Naive thymus-derived CD8-positive, alpha-beta T cell (primary cell): ENCODE measurements around the gene ARID3A. TPM values are rescaled to one million over a fixed set of nuclear protein-coding genes. Genes with fewer than 3 reads are reported as not detected.
A peak's percentile ranks its signal among the peaks of the same experiment; 100 is the strongest.
"Not testable (repeated sequence)": the region's sequence is repeated elsewhere in the genome, so short reads cannot be mapped to it uniquely, and the experiment has no call there.

Experiments
- ATAC-seq, 2 donors: fragments of 150-1000 bp; cut with Tn5 transposase in 1 of 2; sonication (Bioruptor Pico), chemical (Tn5 transposase) in 1 of 2; 1 replicate in 1 of 2; 2 replicates in 1 of 2; pipeline ENCODE4 v1.10.0; 2021; ENCODE audit warnings: mild to moderate bottlenecking in 2 of 2, moderate library complexity in 2 of 2
- POLR2A ChIA-PET: fragments of 350-600 bp; sonication (Branson Sonifier 250); formaldehyde crosslinking; loops from one replicate; lab custom pipeline; 2021; ENCODE audit warnings: antibody characterized with exemption; lab: Charles Lee
- DNase-seq, 10 donors: peaks; one replicate each; pipeline versions ENCODE4 v3.0.0 to v3.0.0-alpha.2; 2020 to 2022
- H3K27ac Mint-ChIP-seq, 10 donors: one replicate each; pipeline ENCODE4 v1.8.0; 2020 to 2022; ENCODE audit warnings: mild to moderate bottlenecking in 10 of 10, mixed read lengths in 10 of 10, moderate library complexity in 4 of 10, inconsistent platforms in 1 of 10
- H3K27me3 Mint-ChIP-seq, 5 donors: one replicate each; pipeline ENCODE4 v1.8.0; 2021 to 2022; ENCODE audit warnings: mixed read lengths in 5 of 5
- H3K36me3 Mint-ChIP-seq, 3 donors: one replicate each; pipeline ENCODE4 v1.8.0; 2020 to 2022; ENCODE audit warnings: mixed read lengths in 3 of 3, mild to moderate bottlenecking in 2 of 3, inconsistent platforms in 1 of 3
- H3K4me1 Mint-ChIP-seq, 4 donors: one replicate each; pipeline ENCODE4 v1.8.0; 2021 to 2022; ENCODE audit warnings: mixed read lengths in 4 of 4
- H3K4me3 Mint-ChIP-seq, 10 donors: one replicate each; pipeline ENCODE4 v1.8.0; 2020 to 2022; ENCODE audit warnings: mild to moderate bottlenecking in 10 of 10, mixed read lengths in 10 of 10, moderate library complexity in 6 of 10, inconsistent platforms in 1 of 10
- H3K9me3 Mint-ChIP-seq, 9 donors: one replicate each; pipeline ENCODE4 v1.8.0; 2020 to 2022; ENCODE audit warnings: mixed read lengths in 9 of 9, mild to moderate bottlenecking in 3 of 9, inconsistent platforms in 1 of 9, moderate library complexity in 1 of 9
- polyA plus RNA-seq, 3 donors: library from polyadenylated mRNA; unstranded; fragments of 300-500 nt; fragmentation: Illumina TruSeq; gene quantifications; one replicate each; pipeline ENCODE4 v1.2.3, GENCODE V29; 2021
- total RNA-seq, 8 experiments: library from RNA in 2 of 8; stranded (reverse) in 2 of 8; gene quantifications; one replicate each; pipeline ENCODE4 v1.2.3 and lab custom pipeline; 2021 to 2026

The ARID3A gene
- total and polyA plus RNA-seq, 5 experiments from 2014 or later = 0.09 to 5.0 (median 0.58) TPM

GRCh38 chr19:1016647-1017114 is 90.8 kb downstream of the ARID3A start:
- no peak for ATAC-seq
- POLR2A ChIA-PET = interaction anchor here (0.7 to 22.1 kb wide), 7 partner anchors 11 to 61 kb away, joined by 3 to 1566 read pairs (median 11); partner anchors contain the start of genes ARHGAP45, CNN2 and WDR18
- Mint-ChIP-seq H3K9me3 (no peaks in the 10 kb centered on the region), H3K27me3 (peaks cover 0 to 6% (median 0%) of the 10 kb centered on the region in 5 donors), H3K36me3 (peaks cover 0 to 11% (median 0%) of the 10 kb centered on the region in 3 donors), H3K4me3 (peak overlapping the region in 9 of 10 donors; percentile 9 to 94 (median 62)), H3K27ac (peak overlapping the region in 5 of 10 donors; percentile 25 to 72 (median 66)), H3K4me1 (peaks cover 20 to 51% (median 47%) of the 10 kb centered on the region in 4 donors)
- no peak for DNase-seq

GRCh38 chr19:1017115-1017905 is 91.5 kb downstream of the ARID3A start:
- no peak for ATAC-seq
- Mint-ChIP-seq H3K27me3 (peaks cover 0 to 6% (median 0%) of the 10 kb centered on the region in 5 donors), H3K4me3 (peak overlapping the region; percentile 22 to 94 (median 60)), H3K4me1 (peaks cover 20 to 55% (median 49%) of the 10 kb centered on the region in 4 donors), H3K36me3 (peaks cover 0 to 9% (median 0%) of the 10 kb centered on the region in 3 donors), H3K27ac (peak overlapping the region in 8 of 10 donors; percentile 5 to 84 (median 69)), H3K9me3 (no peaks in the 10 kb centered on the region)
- DNase-seq = no peak
- POLR2A ChIA-PET = interaction anchor here (0.7 to 22.1 kb wide), 6 partner anchors 10 to 60 kb away, joined by 3 to 1566 read pairs (median 8); partner anchors contain the start of genes ARHGAP45, CNN2 and WDR18

GRCh38 chr19:1017906-1018305 is 92.1 kb downstream of the ARID3A start:
- Mint-ChIP-seq H3K36me3 (peaks cover 0 to 9% (median 0%) of the 10 kb centered on the region in 3 donors), H3K4me1 (peaks cover 20 to 55% (median 50%) of the 10 kb centered on the region in 4 donors), H3K27me3 (peaks cover 0 to 6% (median 0%) of the 10 kb centered on the region in 5 donors), H3K4me3 (peak overlapping the region in 8 of 10 donors; percentile 14 to 94 (median 54)), H3K27ac (peak overlapping the region in 5 of 10 donors; percentile 36 to 76 (median 72)), H3K9me3 (no peaks in the 10 kb centered on the region)
- POLR2A ChIA-PET = interaction anchor here (1.1 to 22.1 kb wide), 3 partner anchors 9 to 60 kb away, joined by 3 to 1566 read pairs (median 11); partner anchors contain the start of genes ARHGAP45, CNN2 and WDR18
- DNase-seq = no peak
- no peak for ATAC-seq

GRCh38 chr19:1018393-1018792 is 92.6 kb downstream of the ARID3A start:
- Mint-ChIP-seq H3K4me1 (peaks cover 20 to 55% (median 50%) of the 10 kb centered on the region in 4 donors), H3K4me3 (peak overlapping the region; percentile 86 to 94 (median 90))

GRCh38 chr19:1018932-1019615 is 93.2 kb downstream of the ARID3A start:
- Mint-ChIP-seq H3K4me3 (peak overlapping the region; percentile 86 to 94 (median 90)), H3K27ac (peak overlapping the region in 9 of 10 donors; percentile 11 to 95 (median 70)), H3K27me3 (peaks cover 0 to 6% (median 0%) of the 10 kb centered on the region in 5 donors), H3K9me3 (no peaks in the 10 kb centered on the region), H3K4me1 (peaks cover 19 to 56% (median 50%) of the 10 kb centered on the region in 4 donors), H3K36me3 (peaks cover 0 to 8% (median 0%) of the 10 kb centered on the region in 3 donors)
- POLR2A ChIA-PET = interaction anchor here (0.6 to 22.1 kb wide), 15 partner anchors 9 to 250 kb away, joined by 3 to 1566 read pairs (median 6); partner anchors contain the start of genes ABCA7, ARHGAP45, ATP5F1D and GPX4
- DNase-seq (no peak), ATAC-seq (no peak)

More at GRCh38 chr19:1018393-1018792, 92.6 kb downstream of the ARID3A start:
- Mint-ChIP-seq H3K27ac (peak overlapping the region in 4 of 10 donors; percentile 11 to 74 (median 28)), H3K36me3 (peaks cover 0 to 9% (median 0%) of the 10 kb centered on the region in 3 donors), H3K27me3 (peaks cover 0 to 6% (median 0%) of the 10 kb centered on the region in 5 donors), H3K9me3 (no peaks in the 10 kb centered on the region)
- DNase-seq (no peak), ATAC-seq (no peak)
- POLR2A ChIA-PET = interaction anchor here (0.7 to 22.1 kb wide), 8 partner anchors 11 to 250 kb away, joined by 3 to 1566 read pairs (median 9); partner anchors contain the start of genes ABCA7, ARHGAP45 and GPX4

GRCh38 chr19:1019616-1019961 is 93.8 kb downstream of the ARID3A start:
- H3K27ac Mint-ChIP-seq = peak overlapping the region in 9 of 10 donors; percentile 91 to 100 (median 96)
- peaks cover 0 to 6% (median 0%) of the 10 kb centered on the region in 3 donors for H3K36me3 Mint-ChIP-seq
- H3K9me3 Mint-ChIP-seq = no peaks in the 10 kb centered on the region
- POLR2A ChIA-PET = interaction anchor here (0.6 to 22.1 kb wide), 16 partner anchors 9 to 222 kb away, joined by 3 to 1566 read pairs (median 6); partner anchors contain the start of genes ABCA7, ARHGAP45, ATP5F1D and GPX4
- no peak for ATAC-seq
- peak overlapping the region; percentile 86 to 94 (median 90) for H3K4me3 Mint-ChIP-seq
- DNase-seq = no peak
- peaks cover 18 to 56% (median 49%) of the 10 kb centered on the region in 4 donors for H3K4me1 Mint-ChIP-seq
- peaks cover 0 to 6% (median 0%) of the 10 kb centered on the region in 5 donors for H3K27me3 Mint-ChIP-seq

GRCh38 chr19:1019980-1020867 is 94.4 kb downstream of the ARID3A start:
- DNase-seq (peak in 1 of 10 donors; percentile 39), ATAC-seq (no peak)
- peak overlapping the region; percentile 85 to 100 (median 96) for H3K27ac Mint-ChIP-seq
- peaks cover 18 to 57% (median 49%) of the 10 kb centered on the region in 4 donors for H3K4me1 Mint-ChIP-seq
- no peaks in the 10 kb centered on the region for H3K9me3 Mint-ChIP-seq
- POLR2A ChIA-PET = interaction anchor here (0.6 to 22.1 kb wide), 22 partner anchors 8 to 222 kb away, joined by 3 to 1566 read pairs (median 4); partner anchors contain the start of genes ABCA7, ARHGAP45, ATP5F1D and GPX4
- H3K27me3 Mint-ChIP-seq = peaks cover 0 to 6% (median 0%) of the 10 kb centered on the region in 5 donors
- H3K4me3 Mint-ChIP-seq = peak overlapping the region; percentile 86 to 94 (median 90)
- peaks cover 0 to 6% (median 0%) of the 10 kb centered on the region in 3 donors for H3K36me3 Mint-ChIP-seq

GRCh38 chr19:1020868-1021425 is 95.1 kb downstream of the ARID3A start, which contains the start of gene TMEM259:
TMEM259 (minus strand) TSS chr19:1021123; CDS start chr19:1020996, 127 bp downstream.
- no peaks in the 10 kb centered on the region for H3K9me3 Mint-ChIP-seq
- POLR2A ChIA-PET = interaction anchor here (0.6 to 22.1 kb wide), 18 partner anchors 8 to 254 kb away, joined by 3 to 1566 read pairs (median 4); partner anchors contain the start of genes ABCA7, ARHGAP45, CIRBP and FAM174C
- H3K27ac Mint-ChIP-seq = peak within 1 kb of the TSS; percentile 96 to 100 (median 99)
- peaks cover 0 to 6% (median 0%) of the 10 kb centered on the region in 3 donors for H3K36me3 Mint-ChIP-seq
- ATAC-seq (peak; percentile 84 to 86), DNase-seq (peak in 9 of 10 donors; percentile 94 to 99 (median 97))
- H3K27me3 Mint-ChIP-seq = peaks cover 0 to 6% (median 0%) of the 10 kb centered on the region in 5 donors
- H3K4me3 Mint-ChIP-seq = peak within 1 kb of the TSS; percentile 86 to 94 (median 91)
- H3K4me1 Mint-ChIP-seq = peaks cover 18 to 53% (median 47%) of the 10 kb centered on the region in 4 donors

GRCh38 chr19:1023883-1024188 is 98.0 kb downstream of the ARID3A start:
- peaks cover 12 to 36% (median 25%) of the 10 kb centered on the region in 4 donors for H3K4me1 Mint-ChIP-seq
- H3K27ac Mint-ChIP-seq = peak overlapping the region in 3 of 10 donors; percentile 28 to 60 (median 33)
- DNase-seq, H3K27me3 Mint-ChIP-seq, H3K9me3 Mint-ChIP-seq, ATAC-seq, H3K36me3 Mint-ChIP-seq, H3K4me3 Mint-ChIP-seq: not testable (repeated sequence)
- POLR2A ChIA-PET = interaction anchor here (0.9 to 22.1 kb wide), 4 partner anchors 9 to 79 kb away, joined by 4 to 1566 read pairs (median 212); partner anchors contain the start of genes ABCA7 and ARHGAP45

GRCh38 chr19:1025080-1025479 is 99.2 kb downstream of the ARID3A start:
- not testable (repeated sequence) for DNase-seq, H3K27me3 Mint-ChIP-seq, H3K9me3 Mint-ChIP-seq, ATAC-seq, H3K36me3 Mint-ChIP-seq
- Mint-ChIP-seq H3K27ac (peak overlapping the region in 3 of 10 donors; percentile 43 to 79 (median 67)), H3K4me1 (peaks cover 13 to 30% (median 22%) of the 10 kb centered on the region in 4 donors), H3K4me3 (peak overlapping the region in 4 of 10 donors; percentile 29 to 44 (median 36))
- POLR2A ChIA-PET = interaction anchor here (0.9 to 22.1 kb wide), 4 partner anchors 16 to 244 kb away, joined by 3 to 1566 read pairs (median 218); partner anchors contain the start of genes ABCA7, ARHGAP45 and CIRBP
